Retinal pigment epithelial cell (primary cell): Measurements from ENCODE around the gene PROM1.

Source experiments
- DNase-seq: peaks from one replicate; pipeline ENCODE4 v3.0.0-alpha.2; 2010; ENCODE audit warnings: low read depth
- H3K4me3 ChIP-seq: 2 replicates; pipeline ENCODE4 v1.5.1; 2011; ENCODE audit warnings: mild to moderate bottlenecking, low read length, control low read depth, moderate library complexity
- TF ChIP-seq, protein P1 (sequence below): conservative IDR thresholded peaks from 2 replicates; pipeline ENCODE4 v1.5.1; 2011; ENCODE audit warnings: low read depth, low read length, control low read depth, inconsistent platforms

Gene PROM1

DNA sequence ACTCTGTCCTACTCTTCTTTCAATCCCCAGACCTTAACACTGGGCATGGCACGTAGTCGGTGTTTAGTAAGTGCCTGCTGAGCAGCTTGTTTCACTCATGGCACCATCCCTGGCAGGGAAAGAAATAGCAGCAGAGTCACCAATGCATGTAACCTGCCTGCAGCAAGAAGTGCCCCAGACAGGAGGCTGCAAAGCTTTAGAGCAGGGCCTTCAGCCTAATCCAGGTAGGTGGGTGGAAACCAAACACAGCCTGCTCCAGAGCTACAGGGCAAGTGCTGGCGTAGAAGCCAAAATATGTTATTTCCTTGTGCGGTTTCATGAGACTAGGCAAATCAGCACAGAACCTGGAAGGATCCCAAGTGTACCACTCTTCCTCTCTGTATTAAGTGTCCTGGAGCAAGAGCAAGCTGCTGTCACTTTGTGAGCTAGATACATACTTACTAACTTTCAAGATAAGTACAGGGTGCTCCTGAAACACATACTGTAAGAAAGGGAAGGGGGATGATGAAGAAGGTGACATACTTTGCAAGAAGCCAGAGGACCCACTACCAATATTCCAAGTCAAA is 5.5 kb downstream of the PROM1 start:
- TF ChIP-seq, protein P1, sequence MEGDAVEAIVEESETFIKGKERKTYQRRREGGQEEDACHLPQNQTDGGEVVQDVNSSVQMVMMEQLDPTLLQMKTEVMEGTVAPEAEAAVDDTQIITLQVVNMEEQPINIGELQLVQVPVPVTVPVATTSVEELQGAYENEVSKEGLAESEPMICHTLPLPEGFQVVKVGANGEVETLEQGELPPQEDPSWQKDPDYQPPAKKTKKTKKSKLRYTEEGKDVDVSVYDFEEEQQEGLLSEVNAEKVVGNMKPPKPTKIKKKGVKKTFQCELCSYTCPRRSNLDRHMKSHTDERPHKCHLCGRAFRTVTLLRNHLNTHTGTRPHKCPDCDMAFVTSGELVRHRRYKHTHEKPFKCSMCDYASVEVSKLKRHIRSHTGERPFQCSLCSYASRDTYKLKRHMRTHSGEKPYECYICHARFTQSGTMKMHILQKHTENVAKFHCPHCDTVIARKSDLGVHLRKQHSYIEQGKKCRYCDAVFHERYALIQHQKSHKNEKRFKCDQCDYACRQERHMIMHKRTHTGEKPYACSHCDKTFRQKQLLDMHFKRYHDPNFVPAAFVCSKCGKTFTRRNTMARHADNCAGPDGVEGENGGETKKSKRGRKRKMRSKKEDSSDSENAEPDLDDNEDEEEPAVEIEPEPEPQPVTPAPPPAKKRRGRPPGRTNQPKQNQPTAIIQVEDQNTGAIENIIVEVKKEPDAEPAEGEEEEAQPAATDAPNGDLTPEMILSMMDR: no peak
- H3K4me3 ChIP-seq: no peak overlapping the region
- DNase-seq: no peak

DNA sequence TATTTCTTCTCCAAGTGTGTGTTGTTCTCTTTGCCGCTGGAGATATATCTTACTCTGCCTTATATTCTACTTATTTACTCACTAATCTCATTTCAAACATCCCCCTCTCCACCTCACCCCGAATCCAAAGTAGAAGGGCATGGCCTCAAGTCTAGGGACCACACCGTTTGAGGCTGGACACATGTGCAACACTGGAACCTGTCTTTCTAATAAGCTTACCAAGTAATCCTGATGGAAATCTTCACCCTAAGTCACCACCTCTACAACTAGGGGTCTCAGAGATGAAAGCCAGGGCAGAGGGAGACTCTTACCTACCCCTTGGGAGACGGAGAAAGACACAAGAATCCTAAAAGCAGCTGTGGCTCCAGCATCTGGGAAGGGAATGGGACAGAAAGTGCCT is 6.0 kb downstream of the PROM1 start:
- no peak for DNase-seq
- TF ChIP-seq, protein P1: no peak
- H3K4me3 ChIP-seq: no peak overlapping the region

DNA sequence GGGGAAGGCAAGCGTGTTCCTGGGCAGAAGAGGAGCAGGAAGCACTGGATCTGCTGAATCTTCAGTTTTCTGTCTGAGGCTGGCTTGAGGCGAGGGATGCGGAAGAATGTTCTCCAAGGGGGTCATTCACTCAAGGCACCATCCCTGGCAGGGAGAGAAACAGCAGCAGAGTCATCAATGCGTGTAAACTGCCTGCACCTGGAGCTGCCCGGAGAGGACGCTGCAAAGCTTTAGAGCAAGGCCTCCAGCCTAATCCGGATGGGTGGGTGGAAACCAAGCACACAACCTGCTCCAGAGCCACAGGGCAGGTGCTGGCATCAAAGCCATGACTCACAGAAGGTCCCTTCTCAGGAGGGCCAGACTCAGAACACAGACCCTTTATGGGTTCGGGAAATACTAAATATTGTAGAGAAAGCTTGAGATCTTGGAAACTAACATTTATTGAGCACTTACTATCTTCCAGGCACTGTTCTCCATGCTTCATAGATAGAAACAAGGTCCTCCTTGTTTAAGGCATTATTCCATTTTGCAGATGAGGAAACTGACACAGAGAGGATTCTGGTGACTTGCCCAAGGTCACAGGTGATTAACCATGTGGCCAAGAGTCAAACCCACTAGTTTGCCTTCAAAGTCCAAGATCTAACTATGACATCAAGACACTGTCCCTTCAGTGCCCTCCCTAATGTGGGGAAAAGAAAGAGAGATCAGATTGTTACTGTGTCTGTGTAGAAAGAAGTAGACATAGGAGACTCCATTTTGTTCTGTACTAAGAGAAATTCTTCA is 7.7 kb downstream of the PROM1 start:
- no peak overlapping the region for H3K4me3 ChIP-seq
- TF ChIP-seq, protein P1: no peak
- DNase-seq: no peak

DNA sequence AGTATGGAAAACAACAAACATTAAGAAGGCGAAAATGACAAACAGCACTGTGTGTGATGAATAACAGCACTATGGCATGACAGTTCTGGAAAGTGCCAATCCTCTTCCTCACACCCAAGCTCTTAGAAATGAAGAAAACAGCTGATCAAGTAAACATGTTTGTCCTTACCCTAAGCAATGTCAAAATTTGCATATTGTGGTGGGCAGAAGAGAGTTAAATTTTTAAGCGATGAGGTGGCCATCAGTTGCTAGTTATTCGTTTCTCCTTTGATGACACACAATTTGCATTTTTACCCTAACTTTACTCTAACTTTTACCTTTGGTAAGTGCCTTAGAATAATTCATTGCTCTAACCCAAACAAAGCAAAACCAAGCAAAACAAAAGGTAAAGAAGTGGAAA is 8.8 kb downstream of the PROM1 start:
- no peak overlapping the region for H3K4me3 ChIP-seq
- no peak for DNase-seq
- TF ChIP-seq, protein P1: no peak

DNA sequence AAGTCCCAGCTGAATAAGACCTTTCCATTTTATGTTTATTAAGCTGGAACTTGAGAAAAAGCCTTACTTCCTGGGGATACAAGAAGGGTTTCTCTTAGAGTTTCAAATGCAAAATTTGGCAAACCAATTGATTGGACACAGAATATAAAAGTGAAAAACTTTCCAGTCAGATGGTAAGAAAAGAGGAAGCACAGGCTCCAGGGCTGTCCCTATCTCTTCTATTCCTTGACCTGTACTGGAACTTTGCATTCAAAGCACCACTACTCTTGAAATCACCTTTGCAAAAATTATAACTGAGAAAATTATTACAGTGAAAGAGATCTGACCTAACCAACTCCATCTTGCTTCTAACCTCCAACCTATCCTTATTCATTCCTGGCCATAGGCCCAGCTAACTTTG is 11.7 kb downstream of the PROM1 start:
- DNase-seq: no peak
- no peak overlapping the region for H3K4me3 ChIP-seq
- TF ChIP-seq, protein P1: no peak

DNA sequence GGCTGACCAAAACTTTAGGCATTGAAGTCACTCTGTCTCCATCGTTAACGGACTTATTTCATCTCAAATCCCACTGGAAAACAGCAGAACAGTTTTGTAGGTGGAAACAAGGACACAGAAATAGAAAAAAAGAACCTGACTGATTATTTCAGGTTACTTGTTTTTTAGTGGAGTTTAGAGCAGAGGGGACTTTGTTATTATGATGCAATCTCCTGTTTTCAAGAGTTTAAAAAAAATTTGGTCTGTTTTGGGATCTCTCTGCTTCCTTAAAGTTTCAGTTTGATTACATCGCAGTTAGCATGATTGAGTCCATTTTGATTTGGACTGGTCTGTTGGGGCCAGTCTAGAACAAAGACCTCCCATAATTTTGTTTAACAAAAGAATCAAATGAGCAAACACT is 13.6 kb downstream of the PROM1 start:
- no peak for DNase-seq
- TF ChIP-seq, protein P1: no peak
- no peak overlapping the region for H3K4me3 ChIP-seq

DNA sequence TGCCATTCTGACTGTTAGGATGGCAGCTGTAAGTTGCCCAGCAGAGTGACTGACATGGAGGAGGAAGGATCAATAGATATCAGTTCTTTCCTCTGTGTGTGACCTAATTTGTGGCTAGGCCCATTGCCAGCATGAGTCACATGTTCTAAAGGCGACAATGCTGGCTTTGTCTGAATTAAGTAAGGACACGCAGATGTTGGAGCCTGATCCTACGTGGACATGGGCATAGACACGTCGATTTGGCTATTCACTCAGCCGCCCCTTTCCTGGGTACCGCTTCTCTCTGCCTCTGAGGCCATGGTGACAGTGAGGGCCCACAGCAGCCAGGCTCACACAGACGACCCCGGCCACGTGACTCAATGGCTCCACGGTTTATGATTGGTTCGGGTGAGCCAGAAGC is 16.3 kb downstream of the PROM1 start:
- H3K4me3 ChIP-seq: no peak overlapping the region
- DNase-seq: no peak
- TF ChIP-seq, protein P1: no peak
